A549 (cell line): Measurements from ENCODE around the gene RERE.

Source experiments
- CHD2 ChIP-seq: fragments of 150-350 bp; IDR thresholded peaks from 2 replicates; pipeline ENCODE4 v1.6.1; 2014; ENCODE audit warnings: low read length; ENCODE audit not compliant: partially characterized antibody
- CTCF ChIP-seq: fragments of >200 bp; sonication (Bioruptor Twin); formaldehyde crosslinking; IDR thresholded peaks from 3 replicates; pipeline ENCODE4 v1.5.1; 2016
- KDM1A ChIP-seq: fragments of 200-600 bp; sonication (generic); IDR thresholded peaks from 2 replicates; pipeline ENCODE4 v1.6.1; 2016; ENCODE audit warnings: low read depth, mild to moderate bottlenecking
- PBX3 ChIP-seq: IDR thresholded peaks from 2 replicates; pipeline ENCODE4 v1.6.1; 2012
- POLR2A ChIP-seq: IDR thresholded peaks from 2 replicates; pipeline ENCODE4 v1.6.1; 2012; ENCODE audit warnings: mild to moderate bottlenecking, low read length
- RAD21 ChIP-seq, 2 experiments: fragments of >200 bp in 1 of 2; sonication (Bioruptor Twin) in 1 of 2; formaldehyde crosslinking in 1 of 2; IDR thresholded peaks in 1 of 2; conservative IDR thresholded peaks in 1 of 2; 2 replicates in 1 of 2; 3 replicates in 1 of 2; pipeline ENCODE4 v1.6.1; 2012 to 2018; ENCODE audit warnings: inconsistent platforms in 1 of 2
- RCOR1 ChIP-seq: fragments of 150-350 bp; IDR thresholded peaks from 2 replicates; pipeline ENCODE4 v1.6.1; 2014; ENCODE audit warnings: antibody characterized with exemption, low read length, low read depth
- REST ChIP-seq: fragments of 200-600 bp; sonication (generic); IDR thresholded peaks from 2 replicates; pipeline ENCODE4 v1.6.1; 2016; ENCODE audit warnings: antibody characterized with exemption, mild to moderate bottlenecking, moderate library complexity
- TP53 ChIP-seq: fragments of 250-450 bp; sonication (Bioruptor Pico); IDR thresholded peaks from 2 replicates; pipeline ENCODE4 v1.5.0; 2021; ENCODE audit warnings: mild to moderate bottlenecking, moderate library complexity

GRCh38 chr1:8437347-8437746 is 380.1 kb downstream of the RERE start:
- TF ChIP-seq CTCF (no peak), CHD2 (no peak), POLR2A (no peak), TP53 (CRISPR knock-in tag) (no peak), KDM1A (no peak), RAD21 (conservative IDR thresholded peaks at IDR 0.05 in 1 of 2, IDR thresholded peaks at IDR 0.05 in 1 of 2) (no peak), PBX3 (no peak), RCOR1 (no peak), REST (no peak)
